GM18508 (cell line): ENCODE data around the gene MAL.

Source experiments
- ATAC-seq: cut with Tn5 transposase; IDR thresholded peaks from one replicate; pipeline ENCODE4 v1.9.1; 2021; ENCODE audit warnings: moderate number of reproducible peaks; ENCODE audit not compliant: insufficient read depth, unreplicated experiment

MAL gene

GRCh38 chr2:95044601-95045000, 19.1 kb downstream of the MAL start:
- no peak for ATAC-seq

DNA sequence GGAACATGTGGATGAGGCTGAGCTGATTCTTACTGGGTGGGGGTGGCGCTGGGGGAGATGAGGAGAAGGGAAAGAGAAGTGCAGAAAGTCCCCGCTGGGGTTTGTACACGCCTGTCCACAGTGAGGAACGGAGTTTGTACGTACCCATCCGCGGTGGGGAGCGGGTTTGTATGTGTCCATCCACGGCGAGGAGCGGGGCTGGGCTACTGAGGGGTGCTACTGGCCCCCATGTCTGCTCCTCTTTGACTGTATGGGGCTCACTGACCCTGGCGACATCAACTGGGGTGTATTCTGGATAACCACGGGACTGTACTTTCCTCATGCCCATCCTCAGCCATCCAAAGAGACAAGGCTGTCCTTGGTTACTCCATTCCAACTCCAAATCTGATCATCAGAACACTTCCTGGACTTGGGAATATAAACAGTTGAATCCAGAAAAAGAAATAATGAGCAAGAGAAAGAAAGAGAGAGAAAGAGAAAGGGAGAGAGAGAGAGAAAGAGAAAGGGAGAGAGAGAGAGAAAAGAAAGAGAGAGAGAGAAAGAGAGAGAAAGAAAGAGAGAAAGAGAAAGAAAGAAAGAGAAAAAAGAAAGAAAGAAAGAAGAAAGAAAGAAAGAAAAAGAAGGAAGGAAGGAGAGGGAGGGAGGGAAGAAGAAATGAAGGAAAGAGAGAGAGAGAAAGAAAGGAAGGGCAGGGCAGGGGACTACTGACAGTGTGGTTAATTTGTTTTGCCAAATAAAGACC, 21.0 kb downstream of the MAL start:
- ATAC-seq: no peak

DNA sequence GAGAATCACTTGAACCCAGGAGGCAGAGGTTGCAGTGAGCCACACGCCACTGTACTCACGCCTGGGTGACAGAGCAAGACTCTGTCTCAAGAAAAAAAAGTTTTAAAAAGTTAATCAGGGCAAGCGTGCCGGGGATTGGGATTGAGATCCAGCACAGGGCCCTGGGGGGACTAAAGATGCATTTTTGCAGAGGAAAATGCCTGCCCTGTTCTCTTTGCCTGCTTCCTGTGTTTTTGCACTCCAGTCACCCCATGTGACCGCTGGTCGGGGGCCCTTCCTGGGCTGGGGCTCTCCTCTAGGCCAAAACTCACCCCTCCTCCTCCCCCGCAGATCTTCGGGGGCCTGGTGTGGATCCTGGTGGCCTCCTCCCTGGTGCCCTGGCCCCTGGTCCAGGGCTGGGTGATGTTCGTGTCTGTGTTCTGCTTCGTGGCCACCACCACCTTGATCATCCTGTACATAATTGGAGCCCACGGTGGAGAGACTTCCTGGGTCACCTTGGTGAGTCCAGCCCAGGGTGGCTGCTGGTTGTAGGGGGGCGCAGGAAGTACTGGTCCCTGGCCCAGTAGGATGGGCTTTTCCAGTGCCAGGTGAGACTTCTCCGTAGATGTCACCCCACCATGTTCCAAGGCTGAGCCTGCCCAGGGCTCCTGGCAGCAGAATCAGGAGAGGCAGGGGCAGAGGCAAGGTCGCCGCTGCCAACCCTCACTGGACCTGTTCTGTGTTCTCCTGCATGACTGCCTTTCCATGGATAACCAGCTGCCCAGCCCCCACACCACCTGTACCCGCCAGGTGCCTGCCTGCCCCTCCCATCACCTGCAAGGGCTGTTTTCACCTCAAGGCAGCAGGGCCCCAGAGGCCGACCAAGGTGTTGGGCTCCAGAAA, 22.4 kb downstream of the MAL start:
- ATAC-seq: no peak

- no peak for ATAC-seq
Observed at GRCh38 chr2:95048825-95049682, 23.5 kb downstream of the MAL start.

GRCh38 chr2:95049683-95049955, 24.1 kb downstream of the MAL start:
- ATAC-seq: no peak

DNA sequence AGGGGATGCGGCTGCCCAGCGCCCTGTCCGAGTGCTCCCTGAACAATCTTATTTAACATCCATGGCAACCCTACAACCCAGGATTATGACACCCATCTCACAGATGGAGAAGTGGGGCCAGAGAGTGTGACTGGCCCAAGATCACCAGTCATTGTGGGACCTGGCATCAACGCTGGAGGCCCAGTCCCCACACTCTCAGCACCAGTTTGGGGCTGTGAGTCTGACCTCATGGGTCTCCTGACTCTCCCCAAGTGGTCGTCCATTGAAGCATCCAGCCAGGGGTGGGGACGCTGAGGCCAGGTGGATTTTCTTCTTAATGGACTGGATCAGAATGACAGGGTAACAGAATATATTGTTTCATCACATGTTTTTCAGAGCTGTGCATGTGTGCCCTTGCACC, 24.5 kb downstream of the MAL start:
- no peak for ATAC-seq

GRCh38 chr2:95050385-95051300, 25.1 kb downstream of the MAL start:
- ATAC-seq: no peak

DNA sequence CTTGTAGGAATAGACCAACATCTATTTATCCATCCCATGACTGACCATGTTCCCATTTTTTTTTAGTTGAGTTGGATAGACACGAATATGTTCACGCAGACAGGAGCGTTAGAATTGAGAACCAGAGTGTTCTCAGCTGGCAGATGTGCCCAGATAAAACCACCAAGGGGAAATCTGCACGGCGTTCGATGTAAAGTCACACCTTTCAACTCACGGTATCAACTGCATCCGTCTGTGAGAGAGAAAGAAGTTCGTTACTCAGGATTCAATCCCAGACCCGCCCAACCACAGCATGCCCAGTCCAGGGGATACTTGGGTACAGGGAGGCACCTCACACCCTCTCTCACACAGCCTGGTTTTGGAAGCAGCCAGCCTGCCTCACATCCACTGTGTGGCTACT, 26.1 kb downstream of the MAL start:
- no peak for ATAC-seq

GRCh38 chr2:95052307-95052706, 26.8 kb downstream of the MAL start:
- ATAC-seq: no peak

GRCh38 chr2:95052804-95053479, 27.4 kb downstream of the MAL start:
- no peak for ATAC-seq

DNA sequence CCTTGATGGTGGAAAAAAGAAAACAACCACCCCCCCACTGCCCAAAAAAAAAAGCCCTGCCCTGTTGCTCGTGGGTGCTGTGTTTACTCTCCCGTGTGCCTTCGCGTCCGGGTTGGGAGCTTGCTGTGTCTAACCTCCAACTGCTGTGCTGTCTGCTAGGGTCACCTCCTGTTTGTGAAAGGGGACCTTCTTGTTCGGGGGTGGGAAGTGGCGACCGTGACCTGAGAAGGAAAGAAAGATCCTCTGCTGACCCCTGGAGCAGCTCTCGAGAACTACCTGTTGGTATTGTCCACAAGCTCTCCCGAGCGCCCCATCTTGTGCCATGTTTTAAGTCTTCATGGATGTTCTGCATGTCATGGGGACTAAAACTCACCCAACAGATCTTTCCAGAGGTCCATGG, 28.0 kb downstream of the MAL start:
- ATAC-seq: no peak

- ATAC-seq: no peak
Observed at GRCh38 chr2:95054016-95054415, 28.5 kb downstream of the MAL start.

DNA sequence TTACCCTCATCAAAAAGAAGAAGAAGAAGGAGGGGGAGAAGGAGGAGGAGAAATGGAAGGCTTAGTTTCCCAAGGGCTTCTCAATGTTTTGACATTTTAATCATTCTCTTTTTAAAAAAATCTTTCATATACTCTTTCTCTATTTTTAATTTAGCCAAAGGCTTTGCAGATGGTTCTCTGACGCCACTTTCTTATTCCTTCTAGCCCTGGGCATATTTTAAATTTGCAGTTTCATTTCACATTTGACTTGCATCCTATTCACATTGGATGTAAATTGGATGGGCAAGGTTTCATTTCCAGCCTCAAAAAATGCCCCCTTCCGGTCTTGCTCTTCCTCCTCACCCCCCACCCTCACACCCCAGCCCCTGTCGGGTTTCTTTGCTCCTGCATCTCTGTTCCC, 29.8 kb downstream of the MAL start:
- ATAC-seq: no peak

GRCh38 chr2:95056044-95056443, 30.5 kb downstream of the MAL start:
- ATAC-seq: no peak

GRCh38 chr2:95056461-95057459, 31.3 kb downstream of the MAL start:
- no peak for ATAC-seq

- no peak for ATAC-seq
Observed at GRCh38 chr2:95057535-95058370, 32.2 kb downstream of the MAL start.

DNA sequence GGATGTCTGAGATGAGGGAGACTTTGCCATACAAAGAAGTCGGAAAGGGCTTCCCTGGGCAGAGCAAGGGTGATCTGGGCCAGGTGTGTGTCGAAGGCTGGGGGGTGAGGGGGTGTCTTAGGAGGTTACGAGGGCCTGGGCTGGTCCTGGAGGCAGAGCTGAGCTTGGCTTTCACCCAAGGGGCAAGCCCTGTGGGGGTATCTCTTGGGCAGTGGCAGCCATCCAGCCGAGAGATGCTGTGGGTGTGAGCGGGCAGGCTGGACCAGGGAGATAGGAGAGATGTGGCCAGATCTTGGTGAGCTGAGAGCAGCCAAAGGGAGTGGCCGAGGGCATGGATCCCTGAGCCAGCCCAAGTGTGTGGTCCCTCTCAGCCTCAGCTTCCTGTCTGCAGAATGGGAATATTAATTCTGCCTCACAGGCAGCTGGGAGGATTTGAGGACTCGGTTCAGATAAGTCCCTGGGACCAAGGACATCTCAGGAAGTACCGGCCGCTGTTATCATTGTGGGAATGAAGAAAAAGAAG, 33.0 kb downstream of the MAL start:
- no peak for ATAC-seq
